K562 (cell line): ENCODE data around the gene LAPTM5. TPM values are rescaled to one million over a fixed set of nuclear protein-coding genes. Genes with fewer than 3 reads are reported as not detected.

ENCODE experiments used
- HNRNPH1 ChIP-seq: fragments of 200-400 bp; formaldehyde crosslinking; optimal IDR thresholded peaks from 2 replicates; pipeline ENCODE3; 2017; ENCODE audit warnings: low read depth, mild to moderate bottlenecking, low read length, moderate library complexity
- HNRNPL ChIP-seq: fragments of 200-400 bp; formaldehyde crosslinking; IDR thresholded peaks from 2 replicates; pipeline ENCODE4 v1.6.1; 2017; ENCODE audit warnings: low read depth, mild to moderate bottlenecking, low read length
- KAT8 ChIP-seq: fragments of 450-650 bp; IDR thresholded peaks from 2 replicates; pipeline ENCODE4 v1.6.1; 2016; ENCODE audit warnings: low read depth, mild to moderate bottlenecking
- LEF1 ChIP-seq: fragments of 450-650 bp; IDR thresholded peaks from 2 replicates; pipeline ENCODE4 v1.6.1; 2016; ENCODE audit warnings: mild to moderate bottlenecking
- NR1H2 ChIP-seq: sonication (generic); formaldehyde crosslinking; IDR thresholded peaks from 2 replicates; pipeline ENCODE4 v1.4.0; 2020; ENCODE audit warnings: mild to moderate bottlenecking, missing genetic modification reagents
- PURB ChIP-seq: sonication (generic); formaldehyde crosslinking; IDR thresholded peaks from 2 replicates; pipeline ENCODE4 v1.9.0; 2021; ENCODE audit warnings: low read depth, mild to moderate bottlenecking, missing genetic modification reagents
- RB1 ChIP-seq: fragments of 450-650 bp; IDR thresholded peaks from 2 replicates; pipeline ENCODE4 v1.6.1; 2017; ENCODE audit warnings: low read depth, mild to moderate bottlenecking
- RBM25 ChIP-seq: fragments of 200-400 bp; formaldehyde crosslinking; IDR thresholded peaks from 2 replicates; pipeline ENCODE4 v1.6.1; 2018; ENCODE audit warnings: low read length, low read depth, moderate library complexity; ENCODE audit not compliant: severe bottlenecking
- SMARCA4 ChIP-seq: fragments of 450-650 bp; IDR thresholded peaks from 2 replicates; pipeline ENCODE4 v1.6.1; 2016
- SP1 ChIP-seq: sonication (generic); formaldehyde crosslinking; IDR thresholded peaks from 2 replicates; pipeline ENCODE4 v1.8.1; 2022; ENCODE audit warnings: mild to moderate bottlenecking, missing genetic modification reagents
- TEAD4 ChIP-seq, 2 experiments: sonication (generic) in 1 of 2; formaldehyde crosslinking in 1 of 2; IDR thresholded peaks; 2 replicates each; pipeline versions ENCODE4 v1.6.1 to v1.8.0; 2012 to 2022; ENCODE audit warnings: borderline replicate concordance in 1 of 2, inconsistent platforms in 1 of 2, low read length in 1 of 2, mild to moderate bottlenecking in 1 of 2, missing genetic modification reagents in 1 of 2
- ZC3H8 ChIP-seq: fragments of 450-650 bp; IDR thresholded peaks from 2 replicates; pipeline ENCODE4 v1.6.1; 2017
- ZFX ChIP-seq: sonication (generic); formaldehyde crosslinking; IDR thresholded peaks from 2 replicates; pipeline ENCODE4 v1.8.0; 2022; ENCODE audit warnings: mild to moderate bottlenecking, missing genetic modification reagents, moderate library complexity
- ZNF197 ChIP-seq: fragments of 200-800 bp; sonication (Bioruptor generic); IDR thresholded peaks from 2 replicates; pipeline ENCODE4 v1.6.1; 2016; ENCODE audit warnings: low read depth, missing genetic modification characterization, missing compliant biosample characterization
- polyA plus RNA-seq, 8 experiments: library from polyadenylated mRNA; depleted of rRNA in 4 of 8; stranded (reverse) in 5 of 8; unstranded in 3 of 8; fragments of >200 nt; fragmentation: Nextera tagmentation in 2 of 8; fragmentation: Illumina TruSeq in 1 of 8; extraction: Ambion mirVana in 2 of 8; extraction: Trizol in 1 of 8; gene quantifications; 2 replicates each; pipeline versions ENCODE4 v1.2.1 to v1.2.3, GENCODE V29; 2011 to 2014; ENCODE audit warnings: inconsistent platforms in 1 of 8, missing spikeins in 1 of 8
- total RNA-seq, 7 experiments: library from RNA; depleted of rRNA in 6 of 7; stranded (reverse); fragments of >200 nt in 6 of 7; fragmentation: Illumina TruSeq in 2 of 7; extraction: Trizol in 2 of 7; gene quantifications; 2 replicates each; pipeline versions ENCODE4 v1.2.1 to v1.2.3, GENCODE V29; 2011 to 2021; ENCODE audit warnings: low replicate concordance in 1 of 7
- TF ChIP-seq, protein P1 (sequence below): fragments of 250-450 bp; sonication (Bioruptor Pico); IDR thresholded peaks from 2 replicates; pipeline ENCODE4 v1.5.0; 2021; ENCODE audit warnings: mild to moderate bottlenecking, borderline replicate concordance
- TF ChIP-seq, protein P2 (sequence below): fragments of 450-650 bp; formaldehyde crosslinking; IDR thresholded peaks from 2 replicates; pipeline ENCODE4 v1.4.0; 2022; ENCODE audit warnings: missing genetic modification characterization
- TF ChIP-seq, protein P3 (sequence below): sonication (generic); formaldehyde crosslinking; IDR thresholded peaks from 2 replicates; pipeline ENCODE4 v1.8.0; 2022; ENCODE audit warnings: mild to moderate bottlenecking, missing genetic modification reagents
- TF ChIP-seq, protein P4 (sequence below): fragments of 200-800 bp; sonication (Bioruptor generic); IDR thresholded peaks from 2 replicates; pipeline ENCODE4 v1.6.1; 2016; ENCODE audit warnings: missing genetic modification characterization, missing compliant biosample characterization

The LAPTM5 gene
- total and polyA plus RNA-seq, 9 of the 15 experiments (the other 6 are each of a cell fraction or from before 2014, with no cell fraction given), result 2.4 to 47.3 (median 20.3) TPM

DNA sequence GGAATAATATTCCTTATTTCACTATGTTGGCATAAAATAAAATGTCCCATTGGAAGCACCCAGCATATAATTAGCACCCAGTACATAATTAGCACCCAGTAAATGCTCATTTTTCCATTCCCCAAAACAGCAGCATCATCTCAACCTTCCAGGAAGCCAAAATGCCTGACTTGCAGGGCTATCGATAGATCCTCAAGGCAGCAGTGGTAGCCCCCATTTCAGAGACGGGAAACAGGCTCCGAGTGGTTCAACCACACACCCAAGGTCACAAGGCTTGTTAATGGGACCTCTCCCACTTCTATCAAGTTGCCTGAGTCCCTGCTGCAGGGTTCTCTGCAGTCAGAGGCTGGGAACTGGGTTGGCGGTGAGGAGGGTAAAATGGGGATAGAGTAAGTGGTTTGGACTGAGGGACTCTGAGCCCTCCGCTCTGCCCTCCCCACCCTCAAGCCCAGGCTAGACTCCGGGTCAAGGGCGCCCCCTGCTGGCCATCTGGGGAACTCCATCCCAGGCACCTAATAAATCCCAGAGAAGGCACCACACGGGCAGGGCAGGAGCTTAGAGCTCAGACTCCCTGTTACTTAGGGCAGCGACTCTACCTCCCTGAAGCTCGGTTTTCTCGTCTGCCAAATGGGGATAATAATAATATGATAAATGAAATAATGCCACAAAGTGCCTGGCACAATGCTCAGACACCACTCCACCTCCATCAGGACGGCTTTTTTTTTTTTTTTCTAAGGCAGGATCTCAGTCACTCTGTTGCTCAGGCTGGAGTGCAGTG lies 21.9 kb upstream of the LAPTM5 start (continued):
- TF ChIP-seq TEAD4 (IDR thresholded peaks at IDR 0.05; ENCODE audit: low read length) (no peak), TEAD4 (CRISPR knock-in tag; IDR thresholded peaks at IDR 0.05; ENCODE audit: borderline replicate concordance) (no peak), NR1H2 (CRISPR knock-in tag) (peak; percentile 91; the same call in 1 of the 2 replicates), SP1 (CRISPR knock-in tag) (peak; percentile 83), RB1 (peak; percentile 87), KAT8 (no peak), SMARCA4 (peak; percentile 64; the same call in 1 of the 2 replicates), HNRNPL (no peak), ZNF197 (CRISPR knock-in tag) (peak; percentile 88), HNRNPH1 (no peak), ZC3H8 (no peak), ZFX (CRISPR knock-in tag) (0 out of 2 replicates have a peak, but pooled peaks have one; percentile 12), PURB (CRISPR knock-in tag) (no peak), LEF1 (no peak), RBM25 (peak; percentile 39)
- TF ChIP-seq, protein P1, sequence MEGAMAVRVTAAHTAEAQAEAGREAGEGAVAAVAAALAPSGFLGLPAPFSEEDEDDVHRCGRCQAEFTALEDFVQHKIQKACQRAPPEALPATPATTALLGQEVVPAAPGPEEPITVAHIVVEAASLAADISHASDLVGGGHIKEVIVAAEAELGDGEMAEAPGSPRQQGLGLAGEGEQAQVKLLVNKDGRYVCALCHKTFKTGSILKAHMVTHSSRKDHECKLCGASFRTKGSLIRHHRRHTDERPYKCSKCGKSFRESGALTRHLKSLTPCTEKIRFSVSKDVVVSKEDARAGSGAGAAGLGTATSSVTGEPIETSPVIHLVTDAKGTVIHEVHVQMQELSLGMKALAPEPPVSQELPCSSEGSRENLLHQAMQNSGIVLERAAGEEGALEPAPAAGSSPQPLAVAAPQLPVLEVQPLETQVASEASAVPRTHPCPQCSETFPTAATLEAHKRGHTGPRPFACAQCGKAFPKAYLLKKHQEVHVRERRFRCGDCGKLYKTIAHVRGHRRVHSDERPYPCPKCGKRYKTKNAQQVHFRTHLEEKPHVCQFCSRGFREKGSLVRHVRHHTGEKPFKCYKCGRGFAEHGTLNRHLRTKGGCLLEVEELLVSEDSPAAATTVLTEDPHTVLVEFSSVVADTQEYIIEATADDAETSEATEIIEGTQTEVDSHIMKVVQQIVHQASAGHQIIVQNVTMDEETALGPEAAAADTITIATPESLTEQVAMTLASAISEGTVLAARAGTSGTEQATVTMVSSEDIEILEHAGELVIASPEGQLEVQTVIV (CRISPR knock-in tag), result no peak
- TF ChIP-seq, protein P2, sequence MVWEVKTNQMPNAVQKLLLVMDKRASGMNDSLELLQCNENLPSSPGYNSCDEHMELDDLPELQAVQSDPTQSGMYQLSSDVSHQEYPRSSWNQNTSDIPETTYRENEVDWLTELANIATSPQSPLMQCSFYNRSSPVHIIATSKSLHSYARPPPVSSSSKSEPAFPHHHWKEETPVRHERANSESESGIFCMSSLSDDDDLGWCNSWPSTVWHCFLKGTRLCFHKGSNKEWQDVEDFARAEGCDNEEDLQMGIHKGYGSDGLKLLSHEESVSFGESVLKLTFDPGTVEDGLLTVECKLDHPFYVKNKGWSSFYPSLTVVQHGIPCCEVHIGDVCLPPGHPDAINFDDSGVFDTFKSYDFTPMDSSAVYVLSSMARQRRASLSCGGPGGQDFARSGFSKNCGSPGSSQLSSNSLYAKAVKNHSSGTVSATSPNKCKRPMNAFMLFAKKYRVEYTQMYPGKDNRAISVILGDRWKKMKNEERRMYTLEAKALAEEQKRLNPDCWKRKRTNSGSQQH (CRISPR knock-in tag), result no peak; the same call in 1 of the 2 replicates
- TF ChIP-seq, protein P3, sequence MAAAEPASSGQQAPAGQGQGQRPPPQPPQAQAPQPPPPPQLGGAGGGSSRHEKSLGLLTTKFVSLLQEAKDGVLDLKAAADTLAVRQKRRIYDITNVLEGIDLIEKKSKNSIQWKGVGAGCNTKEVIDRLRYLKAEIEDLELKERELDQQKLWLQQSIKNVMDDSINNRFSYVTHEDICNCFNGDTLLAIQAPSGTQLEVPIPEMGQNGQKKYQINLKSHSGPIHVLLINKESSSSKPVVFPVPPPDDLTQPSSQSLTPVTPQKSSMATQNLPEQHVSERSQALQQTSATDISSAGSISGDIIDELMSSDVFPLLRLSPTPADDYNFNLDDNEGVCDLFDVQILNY, result no peak
- TF ChIP-seq, protein P4, sequence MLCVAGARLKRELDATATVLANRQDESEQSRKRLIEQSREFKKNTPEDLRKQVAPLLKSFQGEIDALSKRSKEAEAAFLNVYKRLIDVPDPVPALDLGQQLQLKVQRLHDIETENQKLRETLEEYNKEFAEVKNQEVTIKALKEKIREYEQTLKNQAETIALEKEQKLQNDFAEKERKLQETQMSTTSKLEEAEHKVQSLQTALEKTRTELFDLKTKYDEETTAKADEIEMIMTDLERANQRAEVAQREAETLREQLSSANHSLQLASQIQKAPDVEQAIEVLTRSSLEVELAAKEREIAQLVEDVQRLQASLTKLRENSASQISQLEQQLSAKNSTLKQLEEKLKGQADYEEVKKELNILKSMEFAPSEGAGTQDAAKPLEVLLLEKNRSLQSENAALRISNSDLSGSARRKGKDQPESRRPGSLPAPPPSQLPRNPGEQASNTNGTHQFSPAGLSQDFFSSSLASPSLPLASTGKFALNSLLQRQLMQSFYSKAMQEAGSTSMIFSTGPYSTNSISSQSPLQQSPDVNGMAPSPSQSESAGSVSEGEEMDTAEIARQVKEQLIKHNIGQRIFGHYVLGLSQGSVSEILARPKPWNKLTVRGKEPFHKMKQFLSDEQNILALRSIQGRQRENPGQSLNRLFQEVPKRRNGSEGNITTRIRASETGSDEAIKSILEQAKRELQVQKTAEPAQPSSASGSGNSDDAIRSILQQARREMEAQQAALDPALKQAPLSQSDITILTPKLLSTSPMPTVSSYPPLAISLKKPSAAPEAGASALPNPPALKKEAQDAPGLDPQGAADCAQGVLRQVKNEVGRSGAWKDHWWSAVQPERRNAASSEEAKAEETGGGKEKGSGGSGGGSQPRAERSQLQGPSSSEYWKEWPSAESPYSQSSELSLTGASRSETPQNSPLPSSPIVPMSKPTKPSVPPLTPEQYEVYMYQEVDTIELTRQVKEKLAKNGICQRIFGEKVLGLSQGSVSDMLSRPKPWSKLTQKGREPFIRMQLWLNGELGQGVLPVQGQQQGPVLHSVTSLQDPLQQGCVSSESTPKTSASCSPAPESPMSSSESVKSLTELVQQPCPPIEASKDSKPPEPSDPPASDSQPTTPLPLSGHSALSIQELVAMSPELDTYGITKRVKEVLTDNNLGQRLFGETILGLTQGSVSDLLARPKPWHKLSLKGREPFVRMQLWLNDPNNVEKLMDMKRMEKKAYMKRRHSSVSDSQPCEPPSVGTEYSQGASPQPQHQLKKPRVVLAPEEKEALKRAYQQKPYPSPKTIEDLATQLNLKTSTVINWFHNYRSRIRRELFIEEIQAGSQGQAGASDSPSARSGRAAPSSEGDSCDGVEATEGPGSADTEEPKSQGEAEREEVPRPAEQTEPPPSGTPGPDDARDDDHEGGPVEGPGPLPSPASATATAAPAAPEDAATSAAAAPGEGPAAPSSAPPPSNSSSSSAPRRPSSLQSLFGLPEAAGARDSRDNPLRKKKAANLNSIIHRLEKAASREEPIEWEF (CRISPR knock-in tag), result no peak
